Measurements from ENCODE around the gene CCDC57. TPM values are rescaled to one million over a fixed set of nuclear protein-coding genes. Genes with fewer than 3 reads are reported as not detected.

CCDC57 gene
- total and polyA plus RNA-seq, 9 of the 15 experiments (the other 6 are each of a cell fraction or from before 2014, with no cell fraction given): 0.83 to 36.2 (median 13.6) TPM

DNA sequence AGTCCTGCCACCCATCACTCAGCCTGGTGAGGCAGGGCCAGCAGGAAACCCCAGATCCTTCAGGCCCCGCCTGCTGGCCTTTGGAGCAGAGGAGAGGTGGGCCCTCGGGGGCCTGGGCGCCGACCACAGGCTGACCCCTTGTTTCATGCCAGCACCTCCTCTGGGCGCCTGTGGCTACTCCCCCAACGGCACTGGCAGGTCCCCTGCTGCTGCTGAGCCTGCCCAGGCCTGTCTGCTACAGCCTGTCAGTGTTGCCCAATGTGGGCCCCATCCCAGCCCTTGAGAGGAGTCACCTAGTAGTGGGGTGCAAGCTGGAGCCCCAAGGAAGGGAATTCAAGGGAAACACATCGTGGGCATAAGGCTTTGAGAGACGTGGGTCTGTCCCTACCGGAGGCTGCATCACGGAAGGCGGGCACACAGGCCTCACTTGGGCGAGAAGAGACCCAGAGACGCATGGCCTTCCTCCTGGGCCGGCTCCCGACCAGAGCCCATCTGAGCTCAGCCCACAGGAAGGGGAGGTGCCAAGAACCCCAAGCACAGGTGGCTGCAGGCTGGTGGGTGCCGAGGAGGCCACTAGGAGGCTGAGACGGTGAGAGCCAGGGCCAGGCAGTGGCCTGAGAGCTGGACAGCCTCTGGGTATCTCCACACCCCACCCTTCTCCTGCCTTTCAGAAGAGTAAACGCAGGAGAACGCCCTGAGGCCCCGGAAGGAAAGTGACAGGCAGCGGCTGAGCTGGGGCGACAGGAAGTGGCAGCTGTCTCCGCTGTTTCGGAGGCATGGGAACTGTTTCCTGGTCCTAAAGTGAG, 106.6 kb downstream of the CCDC57 start:
- H2AFZ ChIP-seq (ENCODE audit: low read depth, low read length): no peak overlapping the region
- 67% methylated on average over 21 of the region's 24 CpGs for WGBS (ENCODE audit: insufficient coverage, low coverage, missing lambda C conversion rate)
- TF ChIP-seq TBL1XR1 (IDR thresholded peaks at IDR 0.05; ENCODE audit: low read length in 2 of 2): no peak
- TF ChIP-seq U2AF1 (optimal IDR thresholded peaks at IDR 0.05; ENCODE audit: low read depth, low read length): no peak
- no peak for TF ChIP-seq HMG20A (CRISPR knock-in tag; conservative IDR thresholded peaks at IDR 0.05)
- TF ChIP-seq, protein P1, sequence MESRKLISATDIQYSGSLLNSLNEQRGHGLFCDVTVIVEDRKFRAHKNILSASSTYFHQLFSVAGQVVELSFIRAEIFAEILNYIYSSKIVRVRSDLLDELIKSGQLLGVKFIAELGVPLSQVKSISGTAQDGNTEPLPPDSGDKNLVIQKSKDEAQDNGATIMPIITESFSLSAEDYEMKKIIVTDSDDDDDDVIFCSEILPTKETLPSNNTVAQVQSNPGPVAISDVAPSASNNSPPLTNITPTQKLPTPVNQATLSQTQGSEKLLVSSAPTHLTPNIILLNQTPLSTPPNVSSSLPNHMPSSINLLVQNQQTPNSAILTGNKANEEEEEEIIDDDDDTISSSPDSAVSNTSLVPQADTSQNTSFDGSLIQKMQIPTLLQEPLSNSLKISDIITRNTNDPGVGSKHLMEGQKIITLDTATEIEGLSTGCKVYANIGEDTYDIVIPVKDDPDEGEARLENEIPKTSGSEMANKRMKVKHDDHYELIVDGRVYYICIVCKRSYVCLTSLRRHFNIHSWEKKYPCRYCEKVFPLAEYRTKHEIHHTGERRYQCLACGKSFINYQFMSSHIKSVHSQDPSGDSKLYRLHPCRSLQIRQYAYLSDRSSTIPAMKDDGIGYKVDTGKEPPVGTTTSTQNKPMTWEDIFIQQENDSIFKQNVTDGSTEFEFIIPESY (CRISPR knock-in tag; IDR thresholded peaks at IDR 0.05): 0 out of 2 replicates have a peak, but pooled peaks have one; percentile 9
- TF ChIP-seq ZNF586 (CRISPR knock-in tag; conservative IDR thresholded peaks at IDR 0.05): no peak
- TF ChIP-seq FOS (IDR thresholded peaks at IDR 0.05; ENCODE audit: extremely low read depth, insufficient read length): no peak
- no peak for TF ChIP-seq ATF1 (CRISPR knock-in tag; IDR thresholded peaks at IDR 0.05)
- TF ChIP-seq ATF1 (tag; IDR thresholded peaks at IDR 0.05): no peak
- TF ChIP-seq, protein P2, sequence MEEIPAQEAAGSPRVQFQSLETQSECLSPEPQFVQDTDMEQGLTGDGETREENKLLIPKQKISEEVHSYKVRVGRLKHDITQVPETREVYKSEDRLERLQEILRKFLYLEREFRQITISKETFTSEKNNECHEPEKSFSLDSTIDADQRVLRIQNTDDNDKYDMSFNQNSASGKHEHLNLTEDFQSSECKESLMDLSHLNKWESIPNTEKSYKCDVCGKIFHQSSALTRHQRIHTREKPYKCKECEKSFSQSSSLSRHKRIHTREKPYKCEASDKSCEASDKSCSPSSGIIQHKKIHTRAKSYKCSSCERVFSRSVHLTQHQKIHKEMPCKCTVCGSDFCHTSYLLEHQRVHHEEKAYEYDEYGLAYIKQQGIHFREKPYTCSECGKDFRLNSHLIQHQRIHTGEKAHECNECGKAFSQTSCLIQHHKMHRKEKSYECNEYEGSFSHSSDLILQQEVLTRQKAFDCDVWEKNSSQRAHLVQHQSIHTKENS (CRISPR knock-in tag; IDR thresholded peaks at IDR 0.05): no peak
- no peak for TF ChIP-seq TCF3 (CRISPR knock-in tag; IDR thresholded peaks at IDR 0.05)
- no peak for TF ChIP-seq HNRNPL (IDR thresholded peaks at IDR 0.05; ENCODE audit: low read depth, low read length)
- no peak for TF ChIP-seq GATA2 (CRISPR knock-in tag; IDR thresholded peaks at IDR 0.05)
- TF ChIP-seq POLR3A (IDR thresholded peaks at IDR 0.05; ENCODE audit: borderline replicate concordance, extremely low read depth, insufficient read depth, insufficient read length): no peak
- TF ChIP-seq POLR2AphosphoS5 (IDR thresholded peaks at IDR 0.05; ENCODE audit: control insufficient read depth, insufficient read depth, low read depth, low read length): no peak
- no peak for TF ChIP-seq ZNF780A (CRISPR knock-in tag; IDR thresholded peaks at IDR 0.05)
- TF ChIP-seq ZBTB17 (CRISPR knock-in tag; IDR thresholded peaks at IDR 0.05): peak; percentile 38; the same call in 1 of the 2 replicates
- TF ChIP-seq MIER1 (IDR thresholded peaks at IDR 0.05; ENCODE audit: low read depth): no peak
- TF ChIP-seq PHF20 (IDR thresholded peaks at IDR 0.05; ENCODE audit: partially characterized antibody): no peak

More for the DNA sequence above, 106.6 kb downstream of the CCDC57 start:
- intact Hi-C loops (cut with micrococcal nuclease) (loop anchor here (5.0 kb wide), 1 partner anchor 36 kb away; no protein-coding TSS in a partner anchor), in situ Hi-C loops (cut with MboI) (no loop called here)
- no TSS peak for BruUV-seq (replicated peaks)
- Histone ChIP-seq H3K36me3 (ENCODE audit: control insufficient read depth, insufficient read depth, low read length) (peaks cover 2% of the 10 kb centered on the region; the same call in 1 of the 3 replicates), H3K9me1 (ENCODE audit: control insufficient read depth, insufficient read depth, low read length) (no peaks in the 10 kb centered on the region), H3K4me3 (no peak overlapping the region), H4K20me1 (replicated peaks; ENCODE audit: control insufficient read depth, insufficient read depth, low read length) (no peaks in the 10 kb centered on the region), H3K27ac (ENCODE audit: extremely low read depth, low read depth, low read length) (peak overlapping the region; percentile 44; the same call in 1 of the 3 replicates), H3K4me2 (ENCODE audit: insufficient read depth, low read length) (no peak overlapping the region), H3K9ac (ENCODE audit: insufficient read depth in 1 of 2, low read depth in 2 of 2, low read length in 2 of 2) (peak overlapping the region in 1 of 2 experiments; percentile 84; a peak in 2 of 4 replicates), H3K79me2 (ENCODE audit: control insufficient read depth, insufficient read depth, low read length) (no peaks in the 10 kb centered on the region), H3K4me1 (replicated peaks in 1 of 2; ENCODE audit: control insufficient read depth in 2 of 2, insufficient read depth in 2 of 2, low read length in 2 of 2) (peaks cover 22 to 74% of the 10 kb centered on the region in 2 experiments), H3K9me3 (replicated peaks; ENCODE audit: control insufficient read depth, insufficient read depth, low read depth, low read length) (no peaks in the 10 kb centered on the region), H3K27me3 (ENCODE audit: control insufficient read depth in 2 of 2, insufficient read depth in 2 of 2, low read length in 2 of 2) (no peaks in the 10 kb centered on the region)
- ChIA-PET CTCF (ENCODE audit: low intra/inter-chr PET ratio) (no interaction called here), POLR2A (interaction anchor here (0.6 to 1.0 kb wide), 4 partner anchors 13 to 764 kb away, joined by 3 to 4 read pairs (median 3); partner anchors contain the start of gene ACTG1)
- FAIRE-seq (peak; percentile 80), DNase-seq (ENCODE audit: extremely low read depth in 1 of 4, low spot score in 3 of 4) (peak; percentile 48 to 67 (median 58)), ATAC-seq (peak; percentile 79)
